ENCODE results near the gene DUOX1. TPM values are rescaled to one million over a fixed set of nuclear protein-coding genes. Genes with fewer than 3 reads are reported as not detected.

The DUOX1 gene
- total and polyA plus RNA-seq, 4 donors, result 0.02 to 0.94 (median 0.08) TPM; not detected in 1

GRCh38 chr15:45141386-45141785, 11.6 kb downstream of the DUOX1 start:
- Histone ChIP-seq H3K27me3 (ENCODE audit: control insufficient read depth in 4 of 4, insufficient read depth in 4 of 4, low read length in 3 of 4) (no peaks in the 10 kb centered on the region), H3K4me1 (ENCODE audit: control insufficient read depth in 4 of 4, insufficient read depth in 4 of 4, low read length in 3 of 4) (peaks cover 0 to 9% (median 2%) of the 10 kb centered on the region in 4 donors), H3K9ac (ENCODE audit: low read depth in 1 of 2, low read length in 2 of 2) (no peak overlapping the region), H3K36me3 (ENCODE audit: control insufficient read depth in 4 of 4, insufficient read depth in 3 of 4, low read depth in 1 of 4, low read length in 3 of 4) (no peaks in the 10 kb centered on the region), H3K27ac (ENCODE audit: low read depth in 1 of 2, low read length in 2 of 2) (no peak overlapping the region), H3K4me3 (ENCODE audit: low read depth in 1 of 3, low read length in 3 of 3) (no peak overlapping the region), H3K9me3 (ENCODE audit: control insufficient read depth in 4 of 4, low read length in 3 of 4) (no peaks in the 10 kb centered on the region)
- TF ChIP-seq GABPA (IDR thresholded peaks at IDR 0.05 in 1 of 2, conservative IDR thresholded peaks at IDR 0.05 in 1 of 2) (no peak), ATF3 (IDR thresholded peaks at IDR 0.05) (no peak), RAD21 (IDR thresholded peaks at IDR 0.05) (no peak), HNF4G (IDR thresholded peaks at IDR 0.05) (no peak), TAF1 (conservative IDR thresholded peaks at IDR 0.05) (no peak), FOXA1 (IDR thresholded peaks at IDR 0.05) (no peak), RXRA (IDR thresholded peaks at IDR 0.05) (no peak)
- 89% methylated on average over 5 of the region's 5 CpGs for WGBS
- DNase-seq (ENCODE audit: low spot score), result no peak

DNA sequence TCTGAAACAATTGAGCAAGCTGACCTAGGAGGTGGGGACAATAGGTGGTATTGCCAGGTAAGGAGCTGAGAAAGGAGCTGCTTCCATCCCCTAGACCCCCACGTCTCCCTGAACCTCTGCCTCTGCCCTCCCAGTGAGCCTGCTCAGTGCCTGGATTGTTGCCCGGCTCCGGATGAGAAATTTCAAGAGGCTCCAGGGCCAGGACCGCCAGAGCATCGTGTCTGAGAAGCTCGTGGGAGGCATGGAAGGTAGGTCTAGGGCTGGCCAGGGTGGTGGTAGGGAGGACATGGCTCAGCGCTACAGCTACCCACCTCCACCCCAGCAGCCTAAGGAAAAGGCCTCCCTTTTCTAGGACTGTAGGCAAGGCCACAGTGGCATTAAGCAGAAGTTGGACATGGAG, 13.3 kb downstream of the DUOX1 start:
- no peak for DNase-seq (ENCODE audit: low spot score)
- H3K4me1 ChIP-seq (ENCODE audit: control insufficient read depth in 4 of 4, insufficient read depth in 4 of 4, low read length in 3 of 4), result peaks cover 0 to 9% (median 2%) of the 10 kb centered on the region in 4 donors
- no peaks in the 10 kb centered on the region for H3K9me3 ChIP-seq (ENCODE audit: control insufficient read depth in 4 of 4, low read length in 3 of 4)
- H3K9ac ChIP-seq (ENCODE audit: low read depth in 1 of 2, low read length in 2 of 2), result no peak overlapping the region
- WGBS, result 92% methylated on average over 7 of the region's 7 CpGs
- H3K27me3 ChIP-seq (ENCODE audit: control insufficient read depth in 4 of 4, insufficient read depth in 4 of 4, low read length in 3 of 4), result no peaks in the 10 kb centered on the region
- H3K27ac ChIP-seq (ENCODE audit: low read depth in 1 of 2, low read length in 2 of 2), result no peak overlapping the region
- no peak overlapping the region for H3K4me3 ChIP-seq (ENCODE audit: low read depth in 1 of 3, low read length in 3 of 3)
- H3K36me3 ChIP-seq (ENCODE audit: control insufficient read depth in 4 of 4, insufficient read depth in 3 of 4, low read depth in 1 of 4, low read length in 3 of 4), result no peaks in the 10 kb centered on the region
- no peak for TF ChIP-seq EGR1 (IDR thresholded peaks at IDR 0.05; ENCODE audit: low read depth in 2 of 2)
- TF ChIP-seq NR2F2 (IDR thresholded peaks at IDR 0.05), result no peak
- TF ChIP-seq HNF4A (conservative IDR thresholded peaks at IDR 0.05), result no peak
- TF ChIP-seq ATF3 (IDR thresholded peaks at IDR 0.05), result no peak
- no peak for TF ChIP-seq HNF4G (IDR thresholded peaks at IDR 0.05)
- TF ChIP-seq, protein P1, sequence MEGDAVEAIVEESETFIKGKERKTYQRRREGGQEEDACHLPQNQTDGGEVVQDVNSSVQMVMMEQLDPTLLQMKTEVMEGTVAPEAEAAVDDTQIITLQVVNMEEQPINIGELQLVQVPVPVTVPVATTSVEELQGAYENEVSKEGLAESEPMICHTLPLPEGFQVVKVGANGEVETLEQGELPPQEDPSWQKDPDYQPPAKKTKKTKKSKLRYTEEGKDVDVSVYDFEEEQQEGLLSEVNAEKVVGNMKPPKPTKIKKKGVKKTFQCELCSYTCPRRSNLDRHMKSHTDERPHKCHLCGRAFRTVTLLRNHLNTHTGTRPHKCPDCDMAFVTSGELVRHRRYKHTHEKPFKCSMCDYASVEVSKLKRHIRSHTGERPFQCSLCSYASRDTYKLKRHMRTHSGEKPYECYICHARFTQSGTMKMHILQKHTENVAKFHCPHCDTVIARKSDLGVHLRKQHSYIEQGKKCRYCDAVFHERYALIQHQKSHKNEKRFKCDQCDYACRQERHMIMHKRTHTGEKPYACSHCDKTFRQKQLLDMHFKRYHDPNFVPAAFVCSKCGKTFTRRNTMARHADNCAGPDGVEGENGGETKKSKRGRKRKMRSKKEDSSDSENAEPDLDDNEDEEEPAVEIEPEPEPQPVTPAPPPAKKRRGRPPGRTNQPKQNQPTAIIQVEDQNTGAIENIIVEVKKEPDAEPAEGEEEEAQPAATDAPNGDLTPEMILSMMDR (IDR thresholded peaks at IDR 0.05; ENCODE audit: low read depth, low read length, missing input control), result no peak
- TF ChIP-seq, protein P2, sequence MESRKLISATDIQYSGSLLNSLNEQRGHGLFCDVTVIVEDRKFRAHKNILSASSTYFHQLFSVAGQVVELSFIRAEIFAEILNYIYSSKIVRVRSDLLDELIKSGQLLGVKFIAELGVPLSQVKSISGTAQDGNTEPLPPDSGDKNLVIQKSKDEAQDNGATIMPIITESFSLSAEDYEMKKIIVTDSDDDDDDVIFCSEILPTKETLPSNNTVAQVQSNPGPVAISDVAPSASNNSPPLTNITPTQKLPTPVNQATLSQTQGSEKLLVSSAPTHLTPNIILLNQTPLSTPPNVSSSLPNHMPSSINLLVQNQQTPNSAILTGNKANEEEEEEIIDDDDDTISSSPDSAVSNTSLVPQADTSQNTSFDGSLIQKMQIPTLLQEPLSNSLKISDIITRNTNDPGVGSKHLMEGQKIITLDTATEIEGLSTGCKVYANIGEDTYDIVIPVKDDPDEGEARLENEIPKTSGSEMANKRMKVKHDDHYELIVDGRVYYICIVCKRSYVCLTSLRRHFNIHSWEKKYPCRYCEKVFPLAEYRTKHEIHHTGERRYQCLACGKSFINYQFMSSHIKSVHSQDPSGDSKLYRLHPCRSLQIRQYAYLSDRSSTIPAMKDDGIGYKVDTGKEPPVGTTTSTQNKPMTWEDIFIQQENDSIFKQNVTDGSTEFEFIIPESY (IDR thresholded peaks at IDR 0.05), result no peak
- TF ChIP-seq YY1 (IDR thresholded peaks at IDR 0.05), result no peak
- no peak for TF ChIP-seq FOXA1 (IDR thresholded peaks at IDR 0.05)

GRCh38 chr15:45143946-45144345, 14.2 kb downstream of the DUOX1 start:
- WGBS, result 90% methylated on average over 11 of the region's 11 CpGs
- H3K4me1 ChIP-seq (ENCODE audit: control insufficient read depth in 4 of 4, insufficient read depth in 4 of 4, low read length in 3 of 4), result peaks cover 0 to 9% (median 2%) of the 10 kb centered on the region in 4 donors
- H3K9me3 ChIP-seq (ENCODE audit: control insufficient read depth in 4 of 4, low read length in 3 of 4), result no peaks in the 10 kb centered on the region
- H3K36me3 ChIP-seq (ENCODE audit: control insufficient read depth in 4 of 4, insufficient read depth in 3 of 4, low read depth in 1 of 4, low read length in 3 of 4), result no peaks in the 10 kb centered on the region
- DNase-seq (ENCODE audit: low spot score), result no peak
- H3K27me3 ChIP-seq (ENCODE audit: control insufficient read depth in 4 of 4, insufficient read depth in 4 of 4, low read length in 3 of 4), result no peaks in the 10 kb centered on the region
- no peak overlapping the region for H3K9ac ChIP-seq (ENCODE audit: low read depth in 1 of 2, low read length in 2 of 2)
- no peak overlapping the region for H3K27ac ChIP-seq (ENCODE audit: low read depth in 1 of 2, low read length in 2 of 2)
- H3K4me3 ChIP-seq (ENCODE audit: low read depth in 1 of 3, low read length in 3 of 3), result no peak overlapping the region
- TF ChIP-seq, protein P1 (IDR thresholded peaks at IDR 0.05; ENCODE audit: low read depth, low read length, missing input control), result no peak
- TF ChIP-seq RXRA (IDR thresholded peaks at IDR 0.05) (no peak), EGR1 (IDR thresholded peaks at IDR 0.05; ENCODE audit: low read depth in 2 of 2) (no peak), GABPA (IDR thresholded peaks at IDR 0.05 in 1 of 2, conservative IDR thresholded peaks at IDR 0.05 in 1 of 2) (no peak), FOXA2 (IDR thresholded peaks at IDR 0.05) (no peak), YY1 (IDR thresholded peaks at IDR 0.05) (no peak), RAD21 (IDR thresholded peaks at IDR 0.05) (no peak), SP1 (IDR thresholded peaks at IDR 0.05) (no peak), JUND (IDR thresholded peaks at IDR 0.05) (no peak), FOXA1 (IDR thresholded peaks at IDR 0.05) (no peak)
- TF ChIP-seq, protein P3, sequence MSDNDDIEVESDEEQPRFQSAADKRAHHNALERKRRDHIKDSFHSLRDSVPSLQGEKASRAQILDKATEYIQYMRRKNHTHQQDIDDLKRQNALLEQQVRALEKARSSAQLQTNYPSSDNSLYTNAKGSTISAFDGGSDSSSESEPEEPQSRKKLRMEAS (IDR thresholded peaks at IDR 0.05), result no peak
